Suprapubic skin (tissue), 4 donors: ENCODE data around the gene LRRC4C. TPM values are rescaled to one million over a fixed set of nuclear protein-coding genes. Genes with fewer than 3 reads are reported as not detected.

Experiments
- DNase-seq, 2 donors: peaks; one replicate each; pipeline ENCODE4 v3.0.0-alpha.2; 2019; ENCODE audit warnings: low spot score in 2 of 2
- H3K27ac ChIP-seq: fragments of 200-600 bp; sonication (generic); one replicate; pipeline ENCODE4 v1.5.1; 2019
- H3K27me3 ChIP-seq: fragments of 200-600 bp; sonication (generic); one replicate; pipeline ENCODE4 v1.5.1; 2019
- H3K36me3 ChIP-seq: fragments of 200-600 bp; sonication (generic); one replicate; pipeline ENCODE4 v1.5.1; 2019
- H3K4me1 ChIP-seq: fragments of 200-600 bp; sonication (generic); one replicate; pipeline ENCODE4 v1.5.1; 2019
- H3K4me3 ChIP-seq: fragments of 200-600 bp; sonication (generic); one replicate; pipeline ENCODE4 v1.5.1; 2019; ENCODE audit warnings: mild to moderate bottlenecking
- H3K9me3 ChIP-seq: fragments of 200-600 bp; sonication (generic); one replicate; pipeline ENCODE4 v1.5.1; 2019
- CTCF ChIP-seq, 2 donors: fragments of 200-600 bp in 1 of 2; fragments of 450-650 bp in 1 of 2; sonication (generic) in 1 of 2; IDR thresholded peaks; one replicate each; pipeline ENCODE4 v1.5.1; 2016 to 2019; ENCODE audit warnings: antibody characterized with exemption in 2 of 2, mild to moderate bottlenecking in 1 of 2, moderate library complexity in 1 of 2
- EP300 ChIP-seq: sonication (generic); formaldehyde crosslinking; IDR thresholded peaks from one replicate; pipeline ENCODE4 v1.6.1; 2017; ENCODE audit warnings: antibody characterized with exemption
- POLR2A ChIP-seq, 2 donors: fragments of 450-650 bp; IDR thresholded peaks; one replicate each; pipeline ENCODE4 v1.6.1; 2017; ENCODE audit warnings: antibody characterized with exemption in 2 of 2, mild to moderate bottlenecking in 2 of 2, moderate library complexity in 2 of 2
- POLR2AphosphoS5 ChIP-seq, 3 donors: sonication (generic); formaldehyde crosslinking; IDR thresholded peaks; one replicate each; pipeline ENCODE4 v1.6.1; 2017; ENCODE audit warnings: antibody characterized with exemption in 3 of 3
- WGBS: methylation state at CpG from one replicate; pipeline ENCODE4 v1.1.5; 2018; 5-methylcytosine and 5-hydroxymethylcytosine counted together
- total RNA-seq, 4 donors: library from RNA; depleted of rRNA; stranded (reverse); fragments of >200 nt; gene quantifications; one replicate each; pipeline ENCODE4 v1.1.0, GENCODE V29; 2016

Gene LRRC4C
- total RNA-seq, 4 donors from 2014 or later: 0.19 to 1.1 (median 0.60) TPM; not detected in 1

GRCh38 chr11:40289370-40289769 lies 1170.1 kb downstream of the LRRC4C start:
- WGBS: 93% methylated on average over 2 of the region's 2 CpGs
- no peaks in the 10 kb centered on the region for H3K36me3 ChIP-seq
- no peak for DNase-seq
- no peak for TF ChIP-seq CTCF (IDR thresholded peaks at IDR 0.05)
- no peak for TF ChIP-seq POLR2AphosphoS5 (IDR thresholded peaks at IDR 0.05)
- no peak for TF ChIP-seq EP300
- no peak for TF ChIP-seq POLR2A (IDR thresholded peaks at IDR 0.05)
- H3K4me3 ChIP-seq: no peak overlapping the region
- peaks cover 8% of the 10 kb centered on the region for H3K4me1 ChIP-seq
- no peak overlapping the region for H3K27ac ChIP-seq
- H3K27me3 ChIP-seq: peaks cover 8% of the 10 kb centered on the region
- H3K9me3 ChIP-seq: no peaks in the 10 kb centered on the region

- Histone ChIP-seq H3K27me3 (peaks cover 5% of the 10 kb centered on the region), H3K27ac (no peak overlapping the region), H3K4me1 (peaks cover 4% of the 10 kb centered on the region), H3K4me3 (no peak overlapping the region), H3K36me3 (no peaks in the 10 kb centered on the region), H3K9me3 (no peaks in the 10 kb centered on the region)
- no peak for DNase-seq
- TF ChIP-seq EP300: no peak
- no peak for TF ChIP-seq POLR2AphosphoS5 (IDR thresholded peaks at IDR 0.05)
- no peak for TF ChIP-seq POLR2A (IDR thresholded peaks at IDR 0.05)
- TF ChIP-seq CTCF (IDR thresholded peaks at IDR 0.05): no peak
- 70% methylated on average over 5 of the region's 5 CpGs for WGBS
Observed at GRCh38 chr11:40287916-40288803, 1171.3 kb downstream of the LRRC4C start.

- Histone ChIP-seq H3K27me3 (no peaks in the 10 kb centered on the region), H3K36me3 (no peaks in the 10 kb centered on the region), H3K9me3 (no peaks in the 10 kb centered on the region), H3K4me1 (peaks cover 3% of the 10 kb centered on the region), H3K4me3 (no peak overlapping the region), H3K27ac (no peak overlapping the region)
- no peak for DNase-seq
- 45% methylated on average over 2 of the region's 2 CpGs for WGBS
- TF ChIP-seq POLR2AphosphoS5 (IDR thresholded peaks at IDR 0.05) (no peak), EP300 (no peak), CTCF (IDR thresholded peaks at IDR 0.05) (no peak), POLR2A (IDR thresholded peaks at IDR 0.05) (no peak)
Observed at GRCh38 chr11:40286137-40286536, 1173.3 kb downstream of the LRRC4C start.

GRCh38 chr11:40285558-40285957 lies 1173.9 kb downstream of the LRRC4C start:
- H3K4me3 ChIP-seq: no peak overlapping the region
- TF ChIP-seq POLR2AphosphoS5 (IDR thresholded peaks at IDR 0.05) (no peak), CTCF (IDR thresholded peaks at IDR 0.05) (no peak), POLR2A (IDR thresholded peaks at IDR 0.05) (no peak), EP300 (no peak)
- DNase-seq: no peak
- H3K36me3 ChIP-seq: no peaks in the 10 kb centered on the region
- H3K27me3 ChIP-seq: no peaks in the 10 kb centered on the region
- peaks cover 3% of the 10 kb centered on the region for H3K4me1 ChIP-seq
- no peak overlapping the region for H3K27ac ChIP-seq
- WGBS: 73% methylated on average over 2 of the region's 2 CpGs
- no peaks in the 10 kb centered on the region for H3K9me3 ChIP-seq

GRCh38 chr11:40281052-40281580 lies 1178.3 kb downstream of the LRRC4C start:
- no peak for TF ChIP-seq POLR2AphosphoS5 (IDR thresholded peaks at IDR 0.05)
- no peak for TF ChIP-seq POLR2A (IDR thresholded peaks at IDR 0.05)
- no peak for TF ChIP-seq CTCF (IDR thresholded peaks at IDR 0.05)
- no peak for TF ChIP-seq EP300
- Histone ChIP-seq H3K9me3 (no peaks in the 10 kb centered on the region), H3K4me3 (no peak overlapping the region), H3K27ac (no peak overlapping the region), H3K36me3 (no peaks in the 10 kb centered on the region), H3K27me3 (no peaks in the 10 kb centered on the region), H3K4me1 (peaks cover 3% of the 10 kb centered on the region)
- WGBS: 26% methylated on average over 6 of the region's 6 CpGs
- DNase-seq: no peak
